Keratinocyte (primary cell): ENCODE results near the gene PLEKHA6.

Experiments used
- EZH2 ChIP-seq: IDR thresholded peaks from one replicate; pipeline ENCODE4 v1.6.1; 2012; ENCODE audit warnings: inconsistent platforms, mild to moderate bottlenecking, low read length, moderate library complexity
- TF ChIP-seq, protein P1 (sequence below), 3 experiments: IDR thresholded peaks in 1 of 3; conservative IDR thresholded peaks in 1 of 3; optimal IDR thresholded peaks in 1 of 3; 2 replicates in 2 of 3; 3 replicates in 1 of 3; pipeline versions ENCODE3 to v1.5.1; 2011; ENCODE audit warnings: low read length in 3 of 3, mild to moderate bottlenecking in 3 of 3, moderate library complexity in 2 of 3, control low read depth in 1 of 3, inconsistent platforms in 1 of 3; ENCODE audit not compliant: insufficient read depth in 2 of 3; ENCODE audit errors: extremely low read depth in 1 of 3

DNA sequence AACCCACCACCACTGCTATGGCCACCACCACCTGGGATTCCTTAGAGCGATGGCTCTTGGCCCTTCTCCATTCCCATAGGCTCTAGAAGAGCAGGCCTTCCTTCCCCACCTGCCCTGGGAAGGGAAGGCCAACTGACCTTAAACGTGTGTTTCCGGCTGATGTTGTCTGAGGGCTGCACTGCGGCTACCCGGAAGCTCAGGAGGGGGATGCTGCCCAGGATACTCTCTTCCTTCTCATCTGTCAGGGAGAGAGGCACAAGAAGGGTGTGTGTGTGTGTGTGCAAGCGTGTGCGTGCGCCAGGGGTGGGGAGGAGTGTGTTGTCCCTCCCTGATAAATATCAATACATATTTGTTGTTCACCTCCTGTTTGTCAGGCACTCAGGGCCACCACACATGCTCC is 94.9 kb downstream of the PLEKHA6 start:
- TF ChIP-seq EZH2 = no peak
- TF ChIP-seq, protein P1, sequence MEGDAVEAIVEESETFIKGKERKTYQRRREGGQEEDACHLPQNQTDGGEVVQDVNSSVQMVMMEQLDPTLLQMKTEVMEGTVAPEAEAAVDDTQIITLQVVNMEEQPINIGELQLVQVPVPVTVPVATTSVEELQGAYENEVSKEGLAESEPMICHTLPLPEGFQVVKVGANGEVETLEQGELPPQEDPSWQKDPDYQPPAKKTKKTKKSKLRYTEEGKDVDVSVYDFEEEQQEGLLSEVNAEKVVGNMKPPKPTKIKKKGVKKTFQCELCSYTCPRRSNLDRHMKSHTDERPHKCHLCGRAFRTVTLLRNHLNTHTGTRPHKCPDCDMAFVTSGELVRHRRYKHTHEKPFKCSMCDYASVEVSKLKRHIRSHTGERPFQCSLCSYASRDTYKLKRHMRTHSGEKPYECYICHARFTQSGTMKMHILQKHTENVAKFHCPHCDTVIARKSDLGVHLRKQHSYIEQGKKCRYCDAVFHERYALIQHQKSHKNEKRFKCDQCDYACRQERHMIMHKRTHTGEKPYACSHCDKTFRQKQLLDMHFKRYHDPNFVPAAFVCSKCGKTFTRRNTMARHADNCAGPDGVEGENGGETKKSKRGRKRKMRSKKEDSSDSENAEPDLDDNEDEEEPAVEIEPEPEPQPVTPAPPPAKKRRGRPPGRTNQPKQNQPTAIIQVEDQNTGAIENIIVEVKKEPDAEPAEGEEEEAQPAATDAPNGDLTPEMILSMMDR (optimal IDR thresholded peaks at IDR 0.05 in 1 of 3, IDR thresholded peaks at IDR 0.05 in 1 of 3, conservative IDR thresholded peaks at IDR 0.05 in 1 of 3; ENCODE audit: extremely low read depth in 1 of 3, insufficient read depth in 2 of 3, low read length in 3 of 3) = no peak
